PC-3 (cell line): Measurements from ENCODE around the gene AVP.

ENCODE experiments used
- EZH2 ChIP-seq: fragments of 300-600 bp; sonication (generic); IDR thresholded peaks from one replicate; pipeline ENCODE4 v1.6.1; 2017; ENCODE audit warnings: antibody characterized with exemption, mild to moderate bottlenecking, low read length; ENCODE audit not compliant: unreplicated experiment
- EZH2phosphoT487 ChIP-seq: fragments of 300-600 bp; sonication (generic); IDR thresholded peaks from 2 replicates; pipeline ENCODE4 v1.6.1; 2018; ENCODE audit warnings: mild to moderate bottlenecking, antibody characterized with exemption, low read length, borderline replicate concordance
- TF ChIP-seq, protein P1 (sequence below): fragments of 300-600 bp; sonication (generic); conservative IDR thresholded peaks from 2 replicates; pipeline ENCODE4 v1.5.1; 2017; ENCODE audit warnings: antibody characterized with exemption, low read depth, mild to moderate bottlenecking, low read length

DNA sequence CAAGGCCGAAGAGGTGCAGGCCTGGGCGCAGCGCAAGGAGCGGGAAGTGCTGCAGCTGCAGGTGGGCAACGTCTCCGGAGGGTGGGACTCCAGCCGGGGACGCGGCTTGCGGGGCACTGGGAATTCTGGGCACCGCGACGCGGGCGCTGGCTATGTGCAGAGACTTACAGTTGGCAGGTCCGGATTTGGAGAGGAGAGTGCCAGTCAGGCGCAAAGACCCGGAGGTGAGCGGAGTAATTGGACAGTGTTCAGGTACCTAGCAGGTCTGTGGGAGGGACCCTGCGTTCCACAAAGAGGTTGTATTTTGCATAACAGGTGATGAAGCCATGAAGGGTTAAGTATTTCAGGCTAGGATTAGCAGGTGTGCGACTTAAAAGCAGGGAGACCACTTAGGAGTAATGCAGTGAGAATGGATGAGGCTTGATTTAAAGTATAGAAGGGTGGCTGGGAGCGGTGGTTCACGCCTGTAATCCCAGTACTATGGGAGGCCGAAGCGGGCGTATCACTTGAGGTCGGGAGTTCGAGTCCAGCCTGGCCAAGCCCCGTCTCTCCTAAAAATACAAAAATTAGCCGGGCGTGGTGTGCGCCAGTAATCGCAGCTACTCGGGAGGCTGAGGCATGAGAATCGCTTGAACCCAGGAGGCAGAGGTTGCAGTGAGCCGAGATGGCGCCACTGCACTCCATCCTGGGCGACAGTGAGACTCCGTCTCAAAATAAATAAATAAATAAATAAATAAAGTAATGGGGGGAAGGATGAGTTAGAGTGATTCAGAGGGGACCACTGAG lies 37.7 kb downstream of the AVP start:
- no peak for TF ChIP-seq EZH2
- TF ChIP-seq EZH2phosphoT487 = no peak
- TF ChIP-seq, protein P1, sequence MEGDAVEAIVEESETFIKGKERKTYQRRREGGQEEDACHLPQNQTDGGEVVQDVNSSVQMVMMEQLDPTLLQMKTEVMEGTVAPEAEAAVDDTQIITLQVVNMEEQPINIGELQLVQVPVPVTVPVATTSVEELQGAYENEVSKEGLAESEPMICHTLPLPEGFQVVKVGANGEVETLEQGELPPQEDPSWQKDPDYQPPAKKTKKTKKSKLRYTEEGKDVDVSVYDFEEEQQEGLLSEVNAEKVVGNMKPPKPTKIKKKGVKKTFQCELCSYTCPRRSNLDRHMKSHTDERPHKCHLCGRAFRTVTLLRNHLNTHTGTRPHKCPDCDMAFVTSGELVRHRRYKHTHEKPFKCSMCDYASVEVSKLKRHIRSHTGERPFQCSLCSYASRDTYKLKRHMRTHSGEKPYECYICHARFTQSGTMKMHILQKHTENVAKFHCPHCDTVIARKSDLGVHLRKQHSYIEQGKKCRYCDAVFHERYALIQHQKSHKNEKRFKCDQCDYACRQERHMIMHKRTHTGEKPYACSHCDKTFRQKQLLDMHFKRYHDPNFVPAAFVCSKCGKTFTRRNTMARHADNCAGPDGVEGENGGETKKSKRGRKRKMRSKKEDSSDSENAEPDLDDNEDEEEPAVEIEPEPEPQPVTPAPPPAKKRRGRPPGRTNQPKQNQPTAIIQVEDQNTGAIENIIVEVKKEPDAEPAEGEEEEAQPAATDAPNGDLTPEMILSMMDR = no peak
